PFSK-1 (cell line): ENCODE measurements around the gene ERCC2.

Experiments
- FOXP2 ChIP-seq: optimal IDR thresholded peaks from 2 replicates; pipeline ENCODE3; 2011; ENCODE audit warnings: borderline replicate concordance, control low read depth, inconsistent platforms; ENCODE audit not compliant: insufficient read depth; ENCODE audit errors: extremely low read length, extremely low read depth
- POLR2AphosphoS5 ChIP-seq: IDR thresholded peaks from 2 replicates; pipeline ENCODE4 v1.6.1; 2012; ENCODE audit warnings: low read depth, mild to moderate bottlenecking, control low read depth, low read length, moderate library complexity
- REST ChIP-seq, 2 experiments: IDR thresholded peaks; 2 replicates each; pipeline versions ENCODE4 v1.6.1 to v1.8.0; 2011 to 2012; ENCODE audit warnings: low read depth in 2 of 2, low read length in 2 of 2, control low read depth in 1 of 2, inconsistent platforms in 1 of 2, mild to moderate bottlenecking in 1 of 2, moderate library complexity in 1 of 2; ENCODE audit not compliant: insufficient read depth in 1 of 2
- SIN3A ChIP-seq: IDR thresholded peaks from 2 replicates; pipeline ENCODE4 v1.6.1; 2012; ENCODE audit warnings: mild to moderate bottlenecking, low read length, moderate library complexity, borderline replicate concordance; ENCODE audit not compliant: insufficient read depth
- TAF1 ChIP-seq: IDR thresholded peaks from 2 replicates; pipeline ENCODE4 v1.6.1; 2012; ENCODE audit warnings: low read length, control low read depth, borderline replicate concordance; ENCODE audit not compliant: insufficient read depth

DNA sequence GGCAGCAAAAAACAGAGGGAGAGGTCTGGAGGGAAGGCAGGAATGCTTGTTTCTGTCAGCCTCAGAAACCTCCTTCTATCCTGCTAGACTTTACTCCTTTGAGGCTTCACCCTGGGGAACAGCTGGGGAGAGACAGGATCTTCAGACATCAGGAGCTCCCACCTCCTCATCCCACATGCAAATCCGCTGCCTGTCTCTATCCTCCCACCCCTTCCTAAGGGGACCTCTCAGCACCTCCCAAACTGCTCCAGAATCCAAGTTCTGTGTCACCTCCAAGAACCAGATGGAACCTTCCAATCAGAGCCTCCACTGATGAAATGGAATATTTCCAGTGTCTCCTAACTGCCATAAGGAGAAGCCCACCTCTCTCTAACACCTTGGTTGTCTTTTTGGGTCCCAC is 9.7 kb upstream of the ERCC2 start:
- TF ChIP-seq REST (IDR thresholded peaks at IDR 0.05; ENCODE audit: insufficient read depth in 1 of 2, low read depth in 2 of 2, low read length in 2 of 2), result no peak
- no peak for TF ChIP-seq SIN3A
- no peak for TF ChIP-seq POLR2AphosphoS5
- no peak for TF ChIP-seq TAF1
- no peak for TF ChIP-seq FOXP2
